H9 (cell line): ENCODE data around the gene NXPH4. TPM values are rescaled to one million over a fixed set of nuclear protein-coding genes. Genes with fewer than 3 reads are reported as not detected.

ENCODE experiments used
- DNase-seq: peaks from one replicate; pipeline ENCODE4 v3.0.0-alpha.2; 2017
- H2AFZ ChIP-seq: one replicate; pipeline ENCODE4 v1.6.1; 2013; ENCODE audit warnings: mild to moderate bottlenecking, low read length, control low read depth, moderate library complexity
- H2AK5ac ChIP-seq: 2 replicates; pipeline ENCODE4 v1.6.1; 2013; ENCODE audit warnings: low read length, control low read depth, mixed read lengths; ENCODE audit not compliant: insufficient read length
- H2BK120ac ChIP-seq: one replicate; pipeline ENCODE4 v1.6.1; 2013; ENCODE audit warnings: low read depth, mild to moderate bottlenecking, low read length, control low read depth, inconsistent platforms; ENCODE audit not compliant: poor library complexity, severe bottlenecking
- H2BK12ac ChIP-seq: 2 replicates; pipeline ENCODE4 v1.6.1; 2013; ENCODE audit warnings: low read length, control low read depth, mixed read lengths, low read depth; ENCODE audit not compliant: insufficient read length
- H2BK15ac ChIP-seq: 2 replicates; pipeline ENCODE4 v1.6.1; 2013; ENCODE audit warnings: low read depth, low read length, control low read depth
- H2BK20ac ChIP-seq: one replicate; pipeline ENCODE4 v1.6.1; 2013; ENCODE audit warnings: low read depth, mild to moderate bottlenecking, low read length, control low read depth, inconsistent platforms; ENCODE audit not compliant: poor library complexity, severe bottlenecking
- H2BK5ac ChIP-seq: 2 replicates; pipeline ENCODE4 v1.6.1; 2013; ENCODE audit warnings: low read length, control low read depth, mixed read lengths; ENCODE audit not compliant: insufficient read length
- H3K14ac ChIP-seq: 2 replicates; pipeline ENCODE4 v1.6.1; 2013; ENCODE audit warnings: low read length, control low read depth; ENCODE audit not compliant: insufficient read depth
- H3K18ac ChIP-seq: 2 replicates; pipeline ENCODE4 v1.6.1; 2013; ENCODE audit warnings: low read depth, mild to moderate bottlenecking, mixed read lengths, low read length, control low read depth; ENCODE audit not compliant: insufficient read length
- H3K23ac ChIP-seq: 2 replicates; pipeline ENCODE4 v1.6.1; 2013; ENCODE audit warnings: low read length, control low read depth, mixed read lengths, low read depth; ENCODE audit not compliant: insufficient read length
- H3K23me2 ChIP-seq: 2 replicates; pipeline ENCODE4 v1.6.1; 2013; ENCODE audit warnings: low read depth, mild to moderate bottlenecking, mixed read lengths, low read length, control low read depth; ENCODE audit not compliant: insufficient read length, poor library complexity, severe bottlenecking
- H3K27ac ChIP-seq: 2 replicates; pipeline ENCODE4 v1.5.1; 2013; ENCODE audit warnings: low read length, control low read depth, mixed read lengths, low read depth; ENCODE audit not compliant: insufficient read length
- H3K27me3 ChIP-seq: 2 replicates; pipeline ENCODE4 v1.6.1; 2013; ENCODE audit warnings: low read length, control low read depth, inconsistent platforms; ENCODE audit not compliant: insufficient read depth
- H3K4ac ChIP-seq: 2 replicates; pipeline ENCODE4 v1.6.1; 2013; ENCODE audit warnings: low read depth, mild to moderate bottlenecking, control low read depth, inconsistent platforms, low read length, moderate library complexity
- H3K4me1 ChIP-seq: 2 replicates; pipeline ENCODE4 v1.6.1; 2013; ENCODE audit warnings: low read length, control low read depth, inconsistent platforms; ENCODE audit not compliant: insufficient read depth
- H3K4me2 ChIP-seq: 2 replicates; pipeline ENCODE4 v1.6.1; 2013; ENCODE audit warnings: low read length, control low read depth, mixed read lengths; ENCODE audit not compliant: insufficient read length, insufficient read depth
- H3K56ac ChIP-seq: 2 replicates; pipeline ENCODE4 v1.6.1; 2013; ENCODE audit warnings: low read depth, mild to moderate bottlenecking, mixed read lengths, low read length, control low read depth; ENCODE audit not compliant: insufficient read length
- H3K79me1 ChIP-seq: 2 replicates; pipeline ENCODE4 v1.6.1; 2013; ENCODE audit warnings: low read depth, mild to moderate bottlenecking, moderate library complexity, low read length, control low read depth, inconsistent platforms; ENCODE audit not compliant: insufficient read depth, poor library complexity, severe bottlenecking
- H3K79me2 ChIP-seq: 2 replicates; pipeline ENCODE4 v1.6.1; 2013; ENCODE audit warnings: low read length, control low read depth, inconsistent platforms; ENCODE audit not compliant: insufficient read depth
- H3K9ac ChIP-seq: 2 replicates; pipeline ENCODE4 v1.6.1; 2013; ENCODE audit warnings: low read length, control low read depth, mixed read lengths; ENCODE audit not compliant: insufficient read length; ENCODE audit errors: extremely low read depth
- H3K9me3 ChIP-seq: one replicate; pipeline ENCODE4 v1.6.1; 2013; ENCODE audit warnings: low read depth, low read length, inconsistent platforms; ENCODE audit not compliant: control insufficient read depth
- H3T11ph ChIP-seq: one replicate; pipeline ENCODE4 v1.6.1; 2013; ENCODE audit warnings: mild to moderate bottlenecking, low read length, control low read depth, inconsistent platforms
- H4K20me1 ChIP-seq: one replicate; pipeline ENCODE4 v1.6.1; 2013; ENCODE audit not compliant: control insufficient read depth, insufficient read length, insufficient read depth
- H4K5ac ChIP-seq: 2 replicates; pipeline ENCODE4 v1.6.1; 2013; ENCODE audit warnings: low read depth, mild to moderate bottlenecking, mixed read lengths, low read length, control low read depth; ENCODE audit not compliant: insufficient read length
- H4K8ac ChIP-seq: replicated peaks from 2 replicates; pipeline ENCODE4 v1.6.1; 2013; ENCODE audit warnings: low read length, control low read depth, mixed read lengths, low read depth; ENCODE audit not compliant: insufficient read length
- H4K91ac ChIP-seq: 2 replicates; pipeline ENCODE4 v1.6.1; 2013; ENCODE audit warnings: low read depth, mild to moderate bottlenecking, moderate library complexity, mixed read lengths, low read length, control low read depth; ENCODE audit not compliant: insufficient read length
- H3K27ac Mint-ChIP-seq, 3 experiments: 2 replicates in 2 of 3; 3 replicates in 1 of 3; pipeline ENCODE4 v1.8.0; 2020 to 2021; ENCODE audit warnings: mixed read lengths in 3 of 3, mild to moderate bottlenecking in 1 of 3, moderate library complexity in 1 of 3
- H3K27me3 Mint-ChIP-seq: 2 replicates; pipeline ENCODE4 v1.8.0; 2021; ENCODE audit warnings: low read depth, mild to moderate bottlenecking, moderate library complexity, mixed read lengths
- H3K36me3 Mint-ChIP-seq, 3 experiments: 2 replicates in 2 of 3; 3 replicates in 1 of 3; pipeline ENCODE4 v1.8.0; 2020 to 2021; ENCODE audit warnings: low read depth in 3 of 3, mixed read lengths in 3 of 3; ENCODE audit not compliant: insufficient read depth in 1 of 3
- H3K4me1 Mint-ChIP-seq, 2 experiments: 2 replicates each; pipeline ENCODE4 v1.8.0; 2020; ENCODE audit warnings: mixed read lengths in 2 of 2
- H3K4me3 Mint-ChIP-seq, 2 experiments: 2 replicates in 1 of 2; 3 replicates in 1 of 2; pipeline ENCODE4 v1.8.0; 2020 to 2021; ENCODE audit warnings: mild to moderate bottlenecking in 2 of 2, mixed read lengths in 2 of 2, moderate library complexity in 1 of 2
- H3K9me3 Mint-ChIP-seq, 2 experiments: 2 replicates in 1 of 2; 3 replicates in 1 of 2; pipeline ENCODE4 v1.8.0; 2020; ENCODE audit warnings: mild to moderate bottlenecking in 2 of 2, mixed read lengths in 2 of 2, moderate library complexity in 1 of 2
- WGBS: extraction: QIAGEN DNeasy Blood & Tissue Kit; methylation state at CpG from one replicate; pipeline ENCODE4 v1.1.7; 2013; ENCODE audit warnings: missing lambda C conversion rate, low lambda C conversion rate, mixed read lengths; ENCODE audit not compliant: insufficient read length; ENCODE audit errors: extremely low coverage; 5-methylcytosine and 5-hydroxymethylcytosine counted together
- total RNA-seq: library from RNA; stranded (reverse); gene quantifications from 2 replicates; pipeline ENCODE4 v1.2.1, GENCODE V29; 2021
- TF ChIP-seq, protein P1 (sequence below): fragments of 200-600 bp; sonication (generic); conservative IDR thresholded peaks from 3 replicates; pipeline ENCODE4 v1.8.0; 2021; ENCODE audit warnings: antibody characterized with exemption, mild to moderate bottlenecking

NXPH4 gene
- total RNA-seq, 1 experiment from 2014 or later: 2.1 TPM

DNA sequence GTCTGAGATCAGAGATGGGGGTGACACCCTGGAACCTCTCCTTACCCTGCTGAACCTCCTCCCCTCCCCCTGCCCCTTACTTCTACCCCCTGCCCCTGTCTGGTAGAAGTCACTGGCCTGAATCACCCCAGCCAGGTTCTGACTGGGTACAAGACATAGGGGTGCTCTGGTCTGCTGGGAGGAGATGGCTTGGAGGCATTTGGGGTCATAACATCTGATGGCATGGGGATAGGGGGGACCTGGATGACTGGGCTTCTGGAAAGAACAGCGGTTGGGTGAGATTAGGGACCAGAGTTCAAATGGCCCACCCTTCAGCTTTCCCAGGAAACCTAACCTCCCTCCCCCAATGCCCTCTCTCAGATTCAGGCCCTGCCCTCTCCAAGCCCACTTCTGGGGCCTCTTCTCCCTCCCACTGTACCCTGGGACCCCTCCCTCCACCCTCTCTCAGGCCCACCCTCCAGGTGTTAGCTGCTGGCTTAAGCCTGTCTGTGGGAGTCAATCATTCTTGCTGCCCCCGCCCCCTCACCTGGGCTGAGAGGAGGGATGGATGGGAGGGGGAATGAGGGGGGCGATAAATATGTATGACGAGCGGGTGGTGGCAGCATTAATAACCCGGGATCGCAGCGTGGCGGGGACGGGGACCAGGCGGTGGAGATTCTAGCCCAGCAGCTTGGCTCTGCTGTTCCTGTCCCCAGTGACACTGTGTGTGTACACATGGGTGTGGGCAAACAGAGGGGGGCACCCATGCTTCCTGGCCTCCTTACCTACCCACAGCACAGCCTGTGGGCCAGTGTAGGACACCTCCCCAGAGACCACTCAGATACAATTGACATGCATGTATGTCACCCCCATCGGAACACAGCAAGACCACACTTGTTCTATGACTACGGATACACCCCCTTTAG lies 5.9 kb downstream of the NXPH4 start:
- Histone ChIP-seq H3K79me1 (no peaks in the 10 kb centered on the region), H4K5ac (no peak overlapping the region), H2BK20ac (no peak overlapping the region), H3K56ac (no peak overlapping the region), H4K20me1 (peaks cover 2% of the 10 kb centered on the region), H2BK12ac (no peak overlapping the region), H2AFZ (no peak overlapping the region), H3K4me1 (no peaks in the 10 kb centered on the region; the same call in 1 of the 2 replicates), H2BK5ac (no peak overlapping the region), H3K27ac (no peak overlapping the region), H3K79me2 (no peaks in the 10 kb centered on the region), H3K14ac (no peak overlapping the region), H3K23ac (no peak overlapping the region), H3K18ac (no peak overlapping the region), H3K4me2 (no peak overlapping the region), H4K91ac (no peak overlapping the region), H2BK15ac (no peak overlapping the region), H3K9ac (no peak overlapping the region), H3K9me3 (no peaks in the 10 kb centered on the region), H3T11ph (no peak overlapping the region), H3K23me2 (peaks cover 18% of the 10 kb centered on the region), H4K8ac (no peak overlapping the region), H3K4ac (no peak overlapping the region), H2AK5ac (no peak overlapping the region), H3K27me3 (peaks cover 73% of the 10 kb centered on the region), H2BK120ac (no peak overlapping the region)
- DNase-seq: no peak
- WGBS: no CpG with 5 or more reads among the region's 13 CpGs
- Mint-ChIP-seq H3K4me1 (peaks cover 58 to 72% of the 10 kb centered on the region in 2 experiments), H3K4me3 (peak overlapping the region in 1 of 2 experiments; percentile 70; a peak in 2 of 5 replicates), H3K27ac (no peak overlapping the region), H3K9me3 (peaks cover 0 to 5% of the 10 kb centered on the region in 2 experiments; a peak in 3 of 5 replicates), H3K27me3 (peaks cover 98% of the 10 kb centered on the region), H3K36me3 (no peaks in the 10 kb centered on the region; a peak in 2 of 7 replicates)
- TF ChIP-seq, protein P1, sequence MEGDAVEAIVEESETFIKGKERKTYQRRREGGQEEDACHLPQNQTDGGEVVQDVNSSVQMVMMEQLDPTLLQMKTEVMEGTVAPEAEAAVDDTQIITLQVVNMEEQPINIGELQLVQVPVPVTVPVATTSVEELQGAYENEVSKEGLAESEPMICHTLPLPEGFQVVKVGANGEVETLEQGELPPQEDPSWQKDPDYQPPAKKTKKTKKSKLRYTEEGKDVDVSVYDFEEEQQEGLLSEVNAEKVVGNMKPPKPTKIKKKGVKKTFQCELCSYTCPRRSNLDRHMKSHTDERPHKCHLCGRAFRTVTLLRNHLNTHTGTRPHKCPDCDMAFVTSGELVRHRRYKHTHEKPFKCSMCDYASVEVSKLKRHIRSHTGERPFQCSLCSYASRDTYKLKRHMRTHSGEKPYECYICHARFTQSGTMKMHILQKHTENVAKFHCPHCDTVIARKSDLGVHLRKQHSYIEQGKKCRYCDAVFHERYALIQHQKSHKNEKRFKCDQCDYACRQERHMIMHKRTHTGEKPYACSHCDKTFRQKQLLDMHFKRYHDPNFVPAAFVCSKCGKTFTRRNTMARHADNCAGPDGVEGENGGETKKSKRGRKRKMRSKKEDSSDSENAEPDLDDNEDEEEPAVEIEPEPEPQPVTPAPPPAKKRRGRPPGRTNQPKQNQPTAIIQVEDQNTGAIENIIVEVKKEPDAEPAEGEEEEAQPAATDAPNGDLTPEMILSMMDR: no peak
